Neuronal stem cell (in vitro differentiated cells): ENCODE data around the gene PDZD7.

ENCODE experiments used
- DNase-seq: peaks from one replicate; pipeline ENCODE4 v3.0.0-alpha.2; 2013; ENCODE audit warnings: low spot score
- H2AFZ ChIP-seq: one replicate; pipeline ENCODE4 v1.6.1; 2013; ENCODE audit warnings: mild to moderate bottlenecking, low read length, inconsistent platforms
- H2AK5ac ChIP-seq: 2 replicates; pipeline ENCODE4 v1.6.1; 2013; ENCODE audit warnings: low read depth, mild to moderate bottlenecking, inconsistent platforms, low read length, moderate library complexity, mixed read lengths
- H2BK120ac ChIP-seq: 2 replicates; pipeline ENCODE4 v1.6.1; 2013; ENCODE audit warnings: low read depth, mild to moderate bottlenecking, inconsistent platforms, low read length, moderate library complexity, mixed read lengths
- H2BK12ac ChIP-seq: one replicate; pipeline ENCODE4 v1.6.1; 2013; ENCODE audit warnings: low read length, inconsistent platforms
- H2BK15ac ChIP-seq: 2 replicates; pipeline ENCODE4 v1.6.1; 2013; ENCODE audit warnings: mild to moderate bottlenecking, low read length, inconsistent platforms, mixed read lengths
- H2BK5ac ChIP-seq: one replicate; pipeline ENCODE4 v1.6.1; 2013; ENCODE audit warnings: inconsistent platforms, mild to moderate bottlenecking, low read length, moderate library complexity
- H3K14ac ChIP-seq: one replicate; pipeline ENCODE4 v1.6.1; 2013; ENCODE audit warnings: low read length, inconsistent platforms
- H3K18ac ChIP-seq: 2 replicates; pipeline ENCODE4 v1.6.1; 2013; ENCODE audit warnings: low read length, inconsistent platforms
- H3K23ac ChIP-seq: 2 replicates; pipeline ENCODE4 v1.6.1; 2013; ENCODE audit warnings: low read depth, mild to moderate bottlenecking, mixed read lengths, low read length, inconsistent platforms; ENCODE audit not compliant: poor library complexity
- H3K27ac ChIP-seq: replicated peaks from 3 replicates; pipeline ENCODE4 v1.5.1; 2013; ENCODE audit warnings: low read length, inconsistent platforms
- H3K27me3 ChIP-seq, 3 experiments: 2 replicates each; pipeline ENCODE4 v1.6.1; 2013; ENCODE audit warnings: low read length in 3 of 3, mild to moderate bottlenecking in 2 of 3, inconsistent platforms in 1 of 3, low read depth in 1 of 3, mixed read lengths in 1 of 3, moderate library complexity in 1 of 3; ENCODE audit not compliant: control insufficient read depth in 3 of 3, insufficient read depth in 3 of 3
- H3K36me3 ChIP-seq, 2 donors: replicated peaks in 1 of 2; 2 replicates each; pipeline ENCODE4 v1.6.1; 2013; ENCODE audit warnings: low read length in 2 of 2; ENCODE audit not compliant: control insufficient read depth in 2 of 2, insufficient read depth in 2 of 2
- H3K4ac ChIP-seq: 2 replicates; pipeline ENCODE4 v1.6.1; 2013; ENCODE audit warnings: inconsistent platforms, mild to moderate bottlenecking, low read length, moderate library complexity
- H3K4me1 ChIP-seq, 2 donors: 1 replicate in 1 of 2; 2 replicates in 1 of 2; pipeline ENCODE4 v1.6.1; 2013; ENCODE audit warnings: low read length in 2 of 2, low read depth in 1 of 2; ENCODE audit not compliant: control insufficient read depth in 2 of 2, insufficient read depth in 1 of 2
- H3K4me2 ChIP-seq: one replicate; pipeline ENCODE4 v1.6.1; 2013; ENCODE audit warnings: mild to moderate bottlenecking, low read length, inconsistent platforms; ENCODE audit not compliant: insufficient read depth, poor library complexity, severe bottlenecking
- H3K4me3 ChIP-seq, 2 donors: 2 replicates each; pipeline ENCODE4 v1.5.1; 2013; ENCODE audit warnings: low read length in 2 of 2, mild to moderate bottlenecking in 2 of 2, inconsistent platforms in 1 of 2, moderate library complexity in 1 of 2
- H3K79me1 ChIP-seq: one replicate; pipeline ENCODE4 v1.6.1; 2013; ENCODE audit warnings: low read depth, mild to moderate bottlenecking, inconsistent platforms, low read length, moderate library complexity
- H3K9ac ChIP-seq: one replicate; pipeline ENCODE4 v1.6.1; 2013; ENCODE audit warnings: mild to moderate bottlenecking, low read depth, low read length, inconsistent platforms; ENCODE audit not compliant: poor library complexity
- H3K9me3 ChIP-seq, 2 donors: replicated peaks in 1 of 2; 2 replicates each; pipeline versions ENCODE3 to v1.6.1; 2013; ENCODE audit warnings: low read length in 2 of 2, mild to moderate bottlenecking in 2 of 2, inconsistent platforms in 1 of 2, low read depth in 1 of 2, mixed read lengths in 1 of 2, moderate library complexity in 1 of 2; ENCODE audit not compliant: control insufficient read depth in 2 of 2, insufficient read depth in 1 of 2
- H4K8ac ChIP-seq: one replicate; pipeline ENCODE4 v1.6.1; 2013; ENCODE audit warnings: low read depth, mild to moderate bottlenecking, inconsistent platforms, low read length, moderate library complexity
- H4K91ac ChIP-seq: one replicate; pipeline ENCODE4 v1.6.1; 2013; ENCODE audit warnings: low read length, low read depth, mild to moderate bottlenecking, inconsistent platforms; ENCODE audit not compliant: poor library complexity
- WGBS, 2 donors: extraction: QIAGEN DNeasy Blood & Tissue Kit; methylation state at CpG; one replicate each; pipeline ENCODE4 v1.1.7; 2013; ENCODE audit warnings: missing lambda C conversion rate in 2 of 2, mixed read lengths in 1 of 2; ENCODE audit not compliant: insufficient read length in 2 of 2, insufficient replicate concordance in 1 of 2; ENCODE audit errors: extremely low coverage in 2 of 2; 5-methylcytosine and 5-hydroxymethylcytosine counted together

PDZD7 gene

GRCh38 chr10:101031796-101032636 lies 1.1 kb upstream of the PDZD7 start:
- Histone ChIP-seq H3K4me3 (peak overlapping the region; percentile 39 to 69), H2AK5ac (peak overlapping the region; percentile 48), H2AFZ (peak overlapping the region; percentile 92), H2BK15ac (no peak overlapping the region), H3K4me1 (peaks cover 32 to 35% of the 10 kb centered on the region in 2 donors), H3K18ac (peak overlapping the region; percentile 60), H3K79me1 (no peaks in the 10 kb centered on the region), H2BK12ac (no peak overlapping the region), H3K9ac (peak overlapping the region; percentile 32), H3K14ac (no peak overlapping the region), H3K4me2 (peak overlapping the region; percentile 75), H3K27ac (no peak overlapping the region), H3K9me3 (peaks cover 0 to 2% of the 10 kb centered on the region in 2 donors), H3K23ac (peak overlapping the region; percentile 60), H4K91ac (no peak overlapping the region), H3K27me3 (peaks cover 11 to 75% (median 55%) of the 10 kb centered on the region in 3 experiments), H3K36me3 (no peaks in the 10 kb centered on the region), H2BK5ac (peak overlapping the region; percentile 62), H2BK120ac (peak overlapping the region; percentile 42), H4K8ac (peak overlapping the region; percentile 93), H3K4ac (no peak overlapping the region)
- no CpG with 5 or more reads among the region's 47 CpGs for WGBS, 2 donors
- DNase-seq = no peak

GRCh38 chr10:101030496-101031127 lies 317 bp downstream of the PDZD7 start:
- Histone ChIP-seq H3K14ac (no peak overlapping the region), H2AK5ac (no peak overlapping the region), H3K27ac (no peak overlapping the region), H3K4me1 (peaks cover 32 to 35% of the 10 kb centered on the region in 2 donors), H4K91ac (no peak overlapping the region), H3K23ac (no peak overlapping the region), H3K36me3 (no peaks in the 10 kb centered on the region), H3K18ac (no peak overlapping the region), H3K4me3 (peak overlapping the region; percentile 39 to 52), H3K79me1 (no peaks in the 10 kb centered on the region), H3K9ac (no peak overlapping the region), H2BK5ac (no peak overlapping the region), H3K4me2 (peak overlapping the region; percentile 75), H2BK120ac (no peak overlapping the region), H2BK12ac (no peak overlapping the region), H3K27me3 (peaks cover 11 to 71% (median 51%) of the 10 kb centered on the region in 3 experiments), H3K4ac (no peak overlapping the region), H2AFZ (peak overlapping the region; percentile 92), H2BK15ac (no peak overlapping the region), H4K8ac (no peak overlapping the region), H3K9me3 (no peaks in the 10 kb centered on the region)
- DNase-seq = no peak
- WGBS, 2 donors = no CpG with 5 or more reads among the region's 25 CpGs

- Histone ChIP-seq H2AFZ (peak overlapping the region; percentile 8), H3K27me3 (peaks cover 11 to 63% (median 42%) of the 10 kb centered on the region in 3 experiments), H3K23ac (no peak overlapping the region), H3K18ac (peak overlapping the region; percentile 15), H3K79me1 (no peaks in the 10 kb centered on the region), H4K91ac (no peak overlapping the region), H3K9me3 (no peaks in the 10 kb centered on the region), H3K4me3 (peak overlapping the region in 1 of 2 donors; percentile 5), H3K4ac (no peak overlapping the region), H3K9ac (no peak overlapping the region), H3K14ac (no peak overlapping the region), H4K8ac (no peak overlapping the region), H2BK15ac (no peak overlapping the region), H2BK12ac (no peak overlapping the region), H3K36me3 (no peaks in the 10 kb centered on the region), H2AK5ac (peak overlapping the region; percentile 51), H2BK5ac (no peak overlapping the region), H3K4me1 (peaks cover 32 to 35% of the 10 kb centered on the region in 2 donors), H3K27ac (no peak overlapping the region), H2BK120ac (no peak overlapping the region), H3K4me2 (no peak overlapping the region)
- WGBS, 2 donors = no CpG with 5 or more reads among the region's 27 CpGs
- DNase-seq = no peak
Measured at GRCh38 chr10:101029520-101030295, 1.2 kb downstream of the PDZD7 start.
